Stomach smooth muscle (tissue), 2 donors: ENCODE measurements around the gene EXOC3L1.

ENCODE experiments used
- H3K27ac ChIP-seq: one replicate; pipeline ENCODE4 v1.7.0; 2013; ENCODE audit warnings: mild to moderate bottlenecking, low read length, inconsistent platforms
- H3K27me3 ChIP-seq, 2 donors: one replicate each; pipeline ENCODE4 v1.7.0; 2013; ENCODE audit warnings: low read length in 2 of 2; ENCODE audit not compliant: insufficient read depth in 2 of 2, control insufficient read depth in 1 of 2
- H3K36me3 ChIP-seq, 2 donors: one replicate each; pipeline ENCODE4 v1.7.0; 2013; ENCODE audit warnings: low read length in 2 of 2; ENCODE audit not compliant: control insufficient read depth in 2 of 2, insufficient read depth in 2 of 2
- H3K4me1 ChIP-seq: one replicate; pipeline ENCODE4 v1.7.0; 2013; ENCODE audit warnings: low read length; ENCODE audit not compliant: control insufficient read depth, insufficient read depth
- H3K4me3 ChIP-seq, 2 donors: one replicate each; pipeline ENCODE4 v1.7.0; 2013; ENCODE audit warnings: low read length in 2 of 2
- H3K9ac ChIP-seq, 2 donors: one replicate each; pipeline ENCODE4 v1.7.0; 2013; ENCODE audit warnings: low read length in 2 of 2, mild to moderate bottlenecking in 1 of 2
- H3K9me3 ChIP-seq, 2 donors: one replicate each; pipeline ENCODE4 v1.7.0; 2013; ENCODE audit warnings: low read length in 2 of 2; ENCODE audit not compliant: control insufficient read depth in 2 of 2
- donor health status: healthy.
- donor health status: Pancreatic carcinoma.

The EXOC3L1 gene

GRCh38 chr16:67206129-67206837 lies 16.3 kb upstream of the EXOC3L1 start:
- no peaks in the 10 kb centered on the region for H3K9me3 ChIP-seq
- no peaks in the 10 kb centered on the region for H3K4me1 ChIP-seq
- no peaks in the 10 kb centered on the region for H3K27me3 ChIP-seq
- H3K9ac ChIP-seq = no peak overlapping the region
- H3K4me3 ChIP-seq = no peak overlapping the region
- no peak overlapping the region for H3K27ac ChIP-seq
- H3K36me3 ChIP-seq = peaks cover 0 to 6% of the 10 kb centered on the region in 2 donors

GRCh38 chr16:67204076-67204475 lies 14.1 kb upstream of the EXOC3L1 start:
- Histone ChIP-seq H3K4me3 (no peak overlapping the region), H3K36me3 (peaks cover 0 to 6% of the 10 kb centered on the region in 2 donors), H3K27ac (no peak overlapping the region)

GRCh38 chr16:67202956-67203493 lies 13.1 kb upstream of the EXOC3L1 start:
- Histone ChIP-seq H3K27ac (no peak overlapping the region), H3K4me1 (peaks cover 8% of the 10 kb centered on the region), H3K27me3 (no peaks in the 10 kb centered on the region), H3K36me3 (peaks cover 3 to 6% of the 10 kb centered on the region in 2 donors), H3K4me3 (no peak overlapping the region), H3K9ac (no peak overlapping the region), H3K9me3 (no peaks in the 10 kb centered on the region)

More at GRCh38 chr16:67204076-67204475, 14.1 kb upstream of the EXOC3L1 start:
- H3K9me3 ChIP-seq = no peaks in the 10 kb centered on the region
- H3K9ac ChIP-seq = no peak overlapping the region
- H3K4me1 ChIP-seq = peaks cover under 1% of the 10 kb centered on the region
- H3K27me3 ChIP-seq = no peaks in the 10 kb centered on the region

- Histone ChIP-seq H3K9me3 (no peaks in the 10 kb centered on the region), H3K4me1 (peaks cover 9% of the 10 kb centered on the region), H3K27me3 (no peaks in the 10 kb centered on the region), H3K9ac (no peak overlapping the region), H3K27ac (no peak overlapping the region), H3K4me3 (no peak overlapping the region), H3K36me3 (peaks cover 9% of the 10 kb centered on the region in 2 donors)
These were observed 12.5 kb upstream of the EXOC3L1 start for GRCh38 chr16:67202426-67202825.

- no peak overlapping the region for H3K4me3 ChIP-seq
- H3K36me3 ChIP-seq = peaks cover 16 to 17% of the 10 kb centered on the region in 2 donors
- no peak overlapping the region for H3K27ac ChIP-seq
- H3K9ac ChIP-seq = no peak overlapping the region
- H3K9me3 ChIP-seq = no peaks in the 10 kb centered on the region
- peaks cover 9% of the 10 kb centered on the region for H3K4me1 ChIP-seq
- no peaks in the 10 kb centered on the region for H3K27me3 ChIP-seq
These were observed 11.7 kb upstream of the EXOC3L1 start for GRCh38 chr16:67201411-67202345.

- Histone ChIP-seq H3K27ac (no peak overlapping the region), H3K9me3 (no peaks in the 10 kb centered on the region), H3K27me3 (no peaks in the 10 kb centered on the region), H3K4me3 (no peak overlapping the region), H3K4me1 (peaks cover 9% of the 10 kb centered on the region), H3K9ac (no peak overlapping the region), H3K36me3 (peaks cover 24 to 28% of the 10 kb centered on the region in 2 donors)
These were observed 10.6 kb upstream of the EXOC3L1 start for GRCh38 chr16:67200491-67200890.

GRCh38 chr16:67199808-67200198 lies 9.9 kb upstream of the EXOC3L1 start:
- Histone ChIP-seq H3K9me3 (no peaks in the 10 kb centered on the region), H3K4me1 (peaks cover 9% of the 10 kb centered on the region), H3K27me3 (no peaks in the 10 kb centered on the region), H3K36me3 (peaks cover 30 to 35% of the 10 kb centered on the region in 2 donors), H3K4me3 (no peak overlapping the region), H3K27ac (no peak overlapping the region), H3K9ac (no peak overlapping the region)

- Histone ChIP-seq H3K4me1 (peaks cover 14% of the 10 kb centered on the region), H3K27ac (no peak within 1 kb of the TSS), H3K4me3 (no peak within 1 kb of the TSS), H3K36me3 (peaks cover 35 to 40% of the 10 kb centered on the region in 2 donors), H3K9me3 (no peaks in the 10 kb centered on the region), H3K9ac (no peak within 1 kb of the TSS), H3K27me3 (no peaks in the 10 kb centered on the region)
These were observed 9.3 kb upstream of the EXOC3L1 start, which contains the start of gene ELMO3 for GRCh38 chr16:67199011-67199807. Gene ELMO3, plus strand, starts transcription at chr16:67199131. Its CDS starts 196 bp downstream, at chr16:67199327.

- Histone ChIP-seq H3K27ac (no peak overlapping the region), H3K27me3 (no peaks in the 10 kb centered on the region), H3K9me3 (no peaks in the 10 kb centered on the region), H3K4me1 (peaks cover 20% of the 10 kb centered on the region), H3K4me3 (no peak overlapping the region), H3K9ac (no peak overlapping the region), H3K36me3 (peaks cover 40 to 43% of the 10 kb centered on the region in 2 donors)
These were observed 8.3 kb upstream of the EXOC3L1 start for GRCh38 chr16:67198238-67198734.

- H3K9ac ChIP-seq = no peak overlapping the region
- H3K4me1 ChIP-seq = peaks cover 26% of the 10 kb centered on the region
- peaks cover 40 to 43% of the 10 kb centered on the region in 2 donors for H3K36me3 ChIP-seq
- H3K4me3 ChIP-seq = no peak overlapping the region
- H3K9me3 ChIP-seq = no peaks in the 10 kb centered on the region
- H3K27ac ChIP-seq = no peak overlapping the region
- H3K27me3 ChIP-seq = no peaks in the 10 kb centered on the region
These were observed 7.8 kb upstream of the EXOC3L1 start for GRCh38 chr16:67197704-67198103.
